GM19193 (cell line): Measurements from ENCODE around the gene SYNPO.

ENCODE experiments used
- POLR2A ChIP-seq: IDR thresholded peaks from 4 replicates; pipeline ENCODE4 v1.6.1; 2011; ENCODE audit not compliant: insufficient read depth, insufficient read length; ENCODE audit errors: extremely low read depth

The SYNPO gene

DNA sequence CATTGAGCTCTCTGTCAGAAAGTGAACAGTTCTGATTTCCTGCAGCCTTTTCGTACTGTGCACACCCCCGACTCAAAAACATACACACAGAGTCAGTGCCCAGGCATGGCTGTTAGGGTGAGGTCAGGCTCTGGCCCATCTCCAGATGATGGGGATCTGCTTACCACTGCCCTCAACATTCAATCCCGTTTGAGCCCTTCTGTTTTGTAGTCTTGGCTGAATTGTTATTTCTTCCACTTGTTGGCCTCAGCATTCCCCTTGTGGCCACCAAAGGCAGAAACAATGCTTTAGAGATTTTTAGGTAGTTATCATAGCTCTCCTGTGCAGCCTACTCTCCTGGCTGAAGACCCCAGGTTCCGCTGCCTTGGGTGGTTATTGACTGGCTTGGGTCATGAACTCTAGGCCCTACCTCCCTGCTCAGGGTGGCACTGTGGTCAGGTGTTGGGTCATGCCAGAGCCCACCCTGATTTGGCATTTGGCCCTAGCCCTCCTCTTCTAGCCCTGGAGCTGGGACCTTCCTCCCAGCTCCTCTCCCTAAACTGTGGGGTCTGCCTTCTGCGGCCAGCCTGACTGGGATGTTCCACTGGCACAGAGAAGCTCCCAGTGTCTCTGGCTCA lies 12.8 kb downstream of the SYNPO start:
- TF ChIP-seq POLR2A: no peak

DNA sequence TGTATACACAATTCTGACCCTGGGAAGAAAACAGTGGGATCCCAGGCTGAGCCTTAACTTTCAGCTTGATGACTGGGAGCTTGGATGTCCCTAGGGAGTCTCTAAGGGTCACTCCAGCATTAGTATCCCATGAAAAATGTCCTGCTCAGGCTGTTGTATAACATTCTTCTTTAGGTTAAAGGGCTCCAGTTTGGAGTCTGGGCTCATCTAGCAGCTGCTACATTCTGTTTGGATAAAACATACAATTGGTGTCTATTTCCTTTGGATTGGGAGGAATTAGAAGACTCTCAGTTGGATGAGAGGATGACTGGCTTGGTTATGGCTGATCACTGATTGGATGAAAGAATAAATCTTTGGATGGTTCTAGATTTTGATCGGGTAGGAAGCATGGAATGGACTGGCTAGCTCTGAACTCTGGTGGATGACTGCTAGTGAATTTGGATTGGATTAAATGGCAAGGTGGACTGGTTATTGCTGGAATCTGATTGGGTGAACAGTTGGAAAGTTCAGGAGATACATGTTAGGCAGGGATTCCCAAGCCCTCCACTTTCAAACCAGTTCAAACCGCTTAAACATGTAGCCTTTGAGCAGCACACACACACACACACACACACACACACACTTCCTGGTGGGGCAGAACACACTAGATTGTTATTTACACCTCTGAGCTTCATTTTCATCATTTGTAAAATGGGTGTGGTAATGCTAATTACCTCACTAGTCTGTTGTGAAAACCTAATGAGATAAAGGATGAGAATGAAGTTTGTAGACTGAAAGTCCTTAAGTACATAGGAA lies 13.5 kb downstream of the SYNPO start:
- TF ChIP-seq POLR2A: no peak

DNA sequence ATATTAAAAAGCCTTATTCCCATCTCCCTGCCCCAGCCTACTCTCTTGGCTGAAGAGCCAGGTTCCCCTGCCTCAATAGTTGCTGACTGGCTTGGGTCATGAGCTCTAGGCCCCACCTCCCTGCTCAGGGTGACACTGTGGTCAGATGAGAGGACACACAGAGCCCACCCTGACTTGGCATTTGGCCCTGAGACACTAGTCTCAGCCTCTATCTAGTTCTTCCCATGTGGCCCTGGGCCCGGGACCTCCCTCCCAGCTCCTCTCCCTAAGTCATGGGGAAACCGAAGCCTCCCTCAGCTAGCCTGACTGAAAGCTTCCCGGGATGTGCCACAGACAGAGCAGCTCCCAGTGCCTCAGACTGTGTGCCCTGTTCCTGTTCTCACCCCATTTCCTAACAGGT lies 14.8 kb downstream of the SYNPO start:
- no peak for TF ChIP-seq POLR2A

DNA sequence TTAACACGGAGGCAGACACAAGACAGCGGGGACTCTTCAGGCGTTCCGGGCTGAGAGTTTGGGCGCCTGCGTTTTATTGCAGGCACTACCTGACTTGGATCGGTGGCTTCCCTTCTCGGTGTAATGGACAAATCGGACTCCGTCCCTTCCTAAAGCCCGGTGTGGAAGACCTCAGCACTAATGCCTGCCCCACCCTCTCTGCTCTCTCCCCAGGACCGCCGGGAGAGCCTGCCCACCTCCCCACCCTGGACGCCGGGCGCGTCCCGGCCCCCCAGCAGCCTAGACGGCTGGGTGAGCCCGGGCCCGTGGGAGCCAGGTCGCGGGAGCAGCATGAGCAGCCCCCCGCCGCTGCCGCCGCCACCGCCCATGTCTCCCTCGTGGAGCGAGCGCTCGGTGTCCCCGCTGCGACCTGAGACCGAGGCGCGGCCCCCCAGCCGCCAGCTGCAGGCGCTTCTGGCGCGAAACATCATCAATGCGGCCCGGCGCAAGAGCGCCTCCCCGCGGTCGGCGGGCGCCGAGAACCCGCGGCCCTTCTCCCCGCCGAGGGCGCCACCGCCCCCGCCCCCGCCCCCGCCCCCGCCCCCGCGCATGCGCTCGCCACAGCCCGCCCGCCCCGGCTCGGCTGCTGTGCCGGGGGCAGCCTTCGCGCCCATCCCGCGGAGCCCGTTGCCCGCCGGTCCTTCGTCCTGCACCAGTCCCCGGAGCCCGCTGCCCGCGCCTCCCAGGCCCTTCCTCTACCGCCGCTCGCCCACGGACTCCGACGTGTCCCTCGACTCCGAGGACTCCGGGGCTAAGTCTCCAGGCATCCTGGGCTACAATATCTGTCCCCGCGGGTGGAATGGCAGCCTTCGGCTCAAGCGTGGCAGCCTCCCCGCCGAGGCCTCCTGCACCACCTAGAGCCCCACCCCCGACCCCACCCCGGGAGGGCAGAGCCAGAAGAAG lies 16.0 kb downstream of the SYNPO start:
- TF ChIP-seq POLR2A: no peak

DNA sequence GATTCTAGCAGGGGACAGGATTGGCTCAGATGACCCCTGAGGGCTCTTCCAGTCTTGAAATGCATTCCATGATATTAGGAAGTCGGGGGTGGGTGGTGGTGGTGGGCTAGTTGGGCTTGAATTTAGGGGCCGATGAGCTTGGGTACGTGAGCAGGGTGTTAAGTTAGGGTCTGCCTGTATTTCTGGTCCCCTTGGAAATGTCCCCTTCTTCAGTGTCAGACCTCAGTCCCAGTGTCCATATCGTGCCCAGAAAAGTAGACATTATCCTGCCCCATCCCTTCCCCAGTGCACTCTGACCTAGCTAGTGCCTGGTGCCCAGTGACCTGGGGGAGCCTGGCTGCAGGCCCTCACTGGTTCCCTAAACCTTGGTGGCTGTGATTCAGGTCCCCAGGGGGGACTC lies 17.7 kb downstream of the SYNPO start:
- no peak for TF ChIP-seq POLR2A

DNA sequence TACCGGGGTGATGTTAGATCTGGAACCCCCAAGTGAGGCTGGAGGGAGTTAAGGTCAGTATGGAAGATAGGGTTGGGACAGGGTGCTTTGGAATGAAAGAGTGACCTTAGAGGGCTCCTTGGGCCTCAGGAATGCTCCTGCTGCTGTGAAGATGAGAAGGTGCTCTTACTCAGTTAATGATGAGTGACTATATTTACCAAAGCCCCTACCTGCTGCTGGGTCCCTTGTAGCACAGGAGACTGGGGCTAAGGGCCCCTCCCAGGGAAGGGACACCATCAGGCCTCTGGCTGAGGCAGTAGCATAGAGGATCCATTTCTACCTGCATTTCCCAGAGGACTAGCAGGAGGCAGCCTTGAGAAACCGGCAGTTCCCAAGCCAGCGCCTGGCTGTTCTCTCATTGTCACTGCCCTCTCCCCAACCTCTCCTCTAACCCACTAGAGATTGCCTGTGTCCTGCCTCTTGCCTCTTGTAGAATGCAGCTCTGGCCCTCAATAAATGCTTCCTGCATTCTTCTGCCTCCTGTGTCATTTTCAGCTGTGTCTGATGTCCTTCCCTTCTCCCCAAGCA lies 18.3 kb downstream of the SYNPO start:
- no peak for TF ChIP-seq POLR2A

DNA sequence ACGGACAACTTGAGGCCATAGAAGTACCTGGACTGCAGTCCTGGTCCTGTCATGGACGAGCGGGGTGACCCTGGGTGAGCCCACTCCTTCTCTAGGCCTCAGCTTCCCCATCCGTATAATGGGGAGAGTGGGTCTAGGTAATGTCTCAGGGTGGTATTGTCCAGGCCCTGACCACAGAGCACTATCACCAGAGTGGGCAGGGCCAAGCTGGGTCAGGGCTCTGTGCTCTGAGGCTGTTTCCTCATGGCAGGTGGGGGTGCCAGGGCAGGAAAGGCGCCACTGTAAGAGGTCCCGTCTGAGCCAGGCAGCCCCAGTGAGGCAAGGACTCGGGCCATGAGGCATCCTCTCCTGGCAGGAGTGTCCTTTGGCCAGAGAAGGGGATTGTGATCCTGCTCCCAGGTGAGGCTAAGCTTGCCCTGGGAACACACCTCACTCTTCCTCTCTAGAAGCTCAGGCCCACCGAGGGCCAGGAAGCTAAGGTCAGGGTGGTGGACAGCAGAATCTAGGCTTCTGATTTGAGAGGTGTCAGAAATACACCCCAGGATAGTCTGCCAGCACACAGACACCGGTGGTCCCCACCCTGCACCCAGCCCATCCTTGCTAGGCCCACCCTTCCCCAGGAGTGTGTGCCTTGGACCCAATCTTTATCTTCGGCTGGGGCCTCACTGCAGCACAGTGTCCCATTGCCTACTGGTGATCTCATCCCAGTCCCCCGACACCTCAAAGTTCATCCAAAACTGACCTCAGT lies 19.1 kb downstream of the SYNPO start:
- TF ChIP-seq POLR2A: no peak

DNA sequence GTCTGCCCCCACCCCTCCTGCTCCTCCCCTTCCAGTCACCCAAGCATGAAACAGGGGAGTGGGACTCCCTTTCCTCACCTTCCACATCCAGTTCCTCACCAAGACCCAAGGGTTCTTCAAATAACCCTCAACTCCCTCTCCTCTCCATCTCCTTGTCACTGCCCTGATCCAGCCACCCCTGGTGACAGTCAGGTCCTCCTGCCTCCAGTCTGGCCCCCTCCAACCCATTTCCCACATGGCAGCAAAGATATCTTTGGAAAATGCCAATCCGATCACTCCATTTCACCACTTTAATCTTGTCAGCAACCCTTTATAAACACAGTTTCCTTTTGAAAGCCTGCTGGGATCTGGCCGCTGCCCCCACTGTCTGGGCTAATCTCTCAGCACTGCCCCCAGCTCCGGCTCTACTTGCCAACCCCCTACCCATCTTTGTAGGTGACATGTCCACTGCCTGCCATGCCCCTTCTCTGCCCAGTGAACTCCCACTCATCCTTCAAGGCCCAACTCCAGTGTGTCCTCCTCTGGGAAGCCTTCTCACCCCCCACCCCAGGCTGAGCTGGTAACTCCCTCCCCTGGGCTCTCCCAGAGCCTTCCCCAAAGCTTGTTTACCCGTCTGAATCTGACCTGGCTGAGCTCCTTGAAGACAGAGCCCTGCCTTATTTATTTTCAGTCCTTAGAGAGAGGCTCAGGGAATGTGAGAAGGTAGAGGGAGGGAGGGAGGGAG lies 19.8 kb downstream of the SYNPO start:
- no peak for TF ChIP-seq POLR2A

DNA sequence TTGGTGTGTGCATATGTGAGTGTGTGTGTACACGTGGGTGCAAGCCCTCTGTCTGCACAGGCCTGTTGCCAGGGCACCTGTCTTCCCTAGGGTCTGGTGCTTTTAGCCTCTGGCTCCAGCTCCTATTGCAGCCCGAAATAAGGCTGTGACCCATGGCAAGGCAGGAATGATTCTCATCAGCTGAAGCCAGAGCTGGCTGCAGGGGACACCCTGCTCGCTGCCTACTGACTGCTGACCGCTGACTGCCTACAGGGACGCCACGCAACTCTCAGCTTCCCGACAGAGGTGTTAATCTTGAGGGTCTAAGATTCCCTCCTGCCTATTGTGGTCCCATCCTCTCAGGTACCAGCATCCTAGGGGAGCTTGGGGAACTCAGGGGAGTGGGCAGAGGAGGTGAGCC lies 20.6 kb downstream of the SYNPO start, which contains the start of gene MYOZ3:
MYOZ3 (plus strand) TSS at position 166 of the 400 bp plus-strand sequence. CDS start 1,691 bp downstream, outside the sequence.
- no peak for TF ChIP-seq POLR2A

DNA sequence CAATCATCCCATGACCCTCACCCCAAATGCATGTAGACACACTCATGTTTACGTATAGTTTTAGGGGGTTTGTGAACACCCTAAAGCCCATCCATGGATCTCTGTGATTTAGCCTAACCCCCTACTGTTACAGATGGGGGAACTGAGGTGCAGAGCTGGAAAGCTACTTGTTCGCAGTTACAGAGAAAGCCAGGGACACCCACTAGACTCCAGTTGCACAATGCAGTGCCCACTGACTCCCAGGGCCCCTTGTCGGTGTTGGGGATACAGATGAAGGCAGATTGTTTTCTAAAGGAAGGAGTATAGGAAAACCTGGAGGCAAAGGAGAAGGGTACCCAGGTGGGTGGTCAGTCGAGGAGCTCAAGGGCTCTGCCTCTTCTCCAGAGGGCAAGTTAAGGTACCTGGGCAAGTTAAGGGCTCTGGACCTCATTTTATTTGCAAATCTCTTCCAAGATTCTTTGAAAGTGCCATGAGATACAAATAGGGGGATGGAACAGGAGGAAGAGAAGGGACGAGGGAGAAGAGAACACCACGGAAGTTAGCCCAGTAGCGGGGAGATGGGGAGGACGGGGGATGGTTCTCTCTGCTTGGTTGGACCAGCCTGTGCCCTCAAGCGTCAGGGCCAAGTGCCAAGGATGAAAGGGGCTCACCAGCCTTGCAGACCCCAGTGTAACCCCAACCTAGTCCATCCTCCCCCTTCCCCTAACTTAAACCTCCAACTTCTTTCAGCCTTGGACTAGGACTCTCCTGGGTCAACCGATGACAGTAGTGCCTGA lies 21.5 kb downstream of the SYNPO start:
- TF ChIP-seq POLR2A: no peak

DNA sequence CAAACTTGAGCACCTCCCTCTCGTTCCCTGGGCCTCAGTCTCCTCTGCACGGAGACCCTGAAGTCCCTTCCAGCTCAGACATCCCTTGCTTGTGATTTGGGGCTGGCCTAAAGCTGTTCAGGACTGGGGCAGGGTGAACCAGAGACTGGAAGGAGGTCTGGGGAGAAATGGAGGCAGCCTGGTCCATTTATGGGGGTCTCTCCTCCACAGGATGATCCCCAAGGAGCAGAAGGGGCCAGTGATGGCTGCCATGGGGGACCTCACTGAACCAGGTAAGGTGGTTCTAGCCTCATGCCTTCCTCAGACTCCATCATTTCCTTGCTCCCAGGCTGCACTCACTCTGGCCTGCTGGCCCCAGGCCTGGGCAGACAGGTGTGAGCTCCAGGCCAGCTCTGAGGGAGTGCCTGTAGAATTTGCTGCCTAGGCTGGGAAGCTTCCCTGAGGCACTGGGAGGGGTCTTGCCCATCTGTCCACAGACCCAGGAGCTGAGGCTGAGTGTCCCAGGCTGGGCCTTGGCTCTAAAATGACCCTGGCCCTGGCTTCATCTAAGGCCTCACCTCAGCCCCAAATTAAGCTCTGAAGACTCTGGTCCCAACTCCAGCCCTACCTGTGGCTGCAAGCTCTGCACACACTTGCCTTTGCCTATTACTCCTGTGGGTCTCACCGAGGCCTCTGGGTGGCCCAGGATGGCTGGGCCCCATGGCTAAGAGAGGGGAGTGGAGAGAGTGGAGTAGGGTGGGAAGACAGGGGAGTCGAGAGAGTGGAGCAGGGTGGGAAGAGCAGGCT lies 22.5 kb downstream of the SYNPO start:
- no peak for TF ChIP-seq POLR2A

DNA sequence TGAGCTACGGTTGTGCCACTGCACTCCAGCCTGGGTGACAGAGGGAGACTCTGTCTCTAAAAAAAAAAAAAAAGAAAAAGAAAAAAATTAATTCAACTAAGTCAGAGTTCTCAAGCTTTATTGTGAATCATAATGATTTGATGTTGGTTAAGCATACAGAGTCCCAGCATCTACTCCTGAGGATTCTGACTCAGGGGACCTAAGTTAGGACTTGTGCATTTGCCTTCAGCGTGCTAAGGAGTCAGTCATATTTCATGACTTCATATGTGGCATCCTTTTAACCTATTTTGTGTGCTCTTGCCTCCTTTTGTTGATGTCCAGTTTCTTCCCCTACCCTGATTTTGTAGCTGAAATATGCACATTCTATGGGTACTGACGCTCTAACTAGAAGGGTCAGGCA lies 23.5 kb downstream of the SYNPO start:
- TF ChIP-seq POLR2A: no peak
